Natural killer cell (primary cell): Measurements from ENCODE around the gene SLC4A1AP. TPM values are rescaled to one million over a fixed set of nuclear protein-coding genes. Genes with fewer than 3 reads are reported as not detected.

Source experiments
- ATAC-seq, 3 donors: fragments of 150-1000 bp in 2 of 3; fragments of 200-7000 bp in 1 of 3; cut with Tn5 transposase; 1 replicate in 1 of 3; 2 replicates in 2 of 3; pipeline ENCODE4 v1.10.0; 2021; ENCODE audit warnings: mild to moderate bottlenecking in 2 of 3, moderate library complexity in 2 of 3
- DNase-seq, 2 donors: peaks; one replicate each; pipeline versions ENCODE4 v3.0.0 to v3.0.0-alpha.2; 2013 to 2021; ENCODE audit warnings: mixed read lengths in 1 of 2
- H3K27ac ChIP-seq: one replicate; pipeline ENCODE4 v1.5.1; 2013; ENCODE audit warnings: mild to moderate bottlenecking, low read length
- H3K27me3 ChIP-seq: one replicate; pipeline ENCODE4 v1.6.1; 2013; ENCODE audit warnings: low read length; ENCODE audit not compliant: control insufficient read depth, insufficient read depth
- H3K36me3 ChIP-seq: one replicate; pipeline ENCODE4 v1.6.1; 2013; ENCODE audit warnings: low read length; ENCODE audit not compliant: control insufficient read depth, insufficient read depth
- H3K4me1 ChIP-seq: one replicate; pipeline ENCODE4 v1.6.1; 2013; ENCODE audit warnings: low read length; ENCODE audit not compliant: control insufficient read depth, insufficient read depth
- H3K4me3 ChIP-seq: one replicate; pipeline ENCODE4 v1.5.1; 2013; ENCODE audit warnings: low read length
- H3K9me3 ChIP-seq: one replicate; pipeline ENCODE4 v1.6.1; 2013; ENCODE audit warnings: low read length; ENCODE audit not compliant: control insufficient read depth, insufficient read depth
- H3K27ac Mint-ChIP-seq, 2 donors: one replicate each; pipeline ENCODE4 v1.8.0; 2022; ENCODE audit warnings: mild to moderate bottlenecking in 2 of 2, mixed read lengths in 2 of 2, moderate library complexity in 1 of 2
- H3K27me3 Mint-ChIP-seq, 2 donors: one replicate each; pipeline ENCODE4 v1.8.0; 2022; ENCODE audit warnings: low read depth in 2 of 2, mixed read lengths in 2 of 2
- H3K36me3 Mint-ChIP-seq: one replicate; pipeline ENCODE4 v1.8.0; 2022; ENCODE audit warnings: mixed read lengths
- H3K4me1 Mint-ChIP-seq, 2 donors: one replicate each; pipeline ENCODE4 v1.8.0; 2022; ENCODE audit warnings: mixed read lengths in 2 of 2
- H3K4me3 Mint-ChIP-seq: one replicate; pipeline ENCODE4 v1.8.0; 2022; ENCODE audit warnings: mild to moderate bottlenecking, moderate library complexity, mixed read lengths
- H3K9me3 Mint-ChIP-seq, 2 donors: one replicate each; pipeline ENCODE4 v1.8.0; 2022; ENCODE audit warnings: mixed read lengths in 2 of 2
- WGBS: methylation state at CpG from one replicate; pipeline ENCODE4 v1.1.7; 2013; ENCODE audit warnings: missing lambda C conversion rate; ENCODE audit not compliant: insufficient coverage; 5-methylcytosine and 5-hydroxymethylcytosine counted together
- intact Hi-C: fragments of 100-400 bp; cut with micrococcal nuclease; formaldehyde crosslinking; loops from one replicate; pipeline ENCODE4 v1.14.2; 2022
- total RNA-seq, 4 donors: library from RNA; stranded (reverse); fragments of 120-200 nt in 1 of 4; gene quantifications; one replicate each; pipeline versions ENCODE4 v1.2.3 to v1.2.4, GENCODE V29; 2013 to 2022
- TF ChIP-seq, protein P1 (sequence below): fragments of 200-600 bp; IDR thresholded peaks from one replicate; pipeline ENCODE4 v1.8.0; 2022; ENCODE audit warnings: antibody characterized with exemption

SLC4A1AP gene
- total RNA-seq, 3 donors from 2014 or later (not counting 1 experiment from before 2014, with no cell fraction given), result 22.0 to 26.0 (median 24.8) TPM

DNA sequence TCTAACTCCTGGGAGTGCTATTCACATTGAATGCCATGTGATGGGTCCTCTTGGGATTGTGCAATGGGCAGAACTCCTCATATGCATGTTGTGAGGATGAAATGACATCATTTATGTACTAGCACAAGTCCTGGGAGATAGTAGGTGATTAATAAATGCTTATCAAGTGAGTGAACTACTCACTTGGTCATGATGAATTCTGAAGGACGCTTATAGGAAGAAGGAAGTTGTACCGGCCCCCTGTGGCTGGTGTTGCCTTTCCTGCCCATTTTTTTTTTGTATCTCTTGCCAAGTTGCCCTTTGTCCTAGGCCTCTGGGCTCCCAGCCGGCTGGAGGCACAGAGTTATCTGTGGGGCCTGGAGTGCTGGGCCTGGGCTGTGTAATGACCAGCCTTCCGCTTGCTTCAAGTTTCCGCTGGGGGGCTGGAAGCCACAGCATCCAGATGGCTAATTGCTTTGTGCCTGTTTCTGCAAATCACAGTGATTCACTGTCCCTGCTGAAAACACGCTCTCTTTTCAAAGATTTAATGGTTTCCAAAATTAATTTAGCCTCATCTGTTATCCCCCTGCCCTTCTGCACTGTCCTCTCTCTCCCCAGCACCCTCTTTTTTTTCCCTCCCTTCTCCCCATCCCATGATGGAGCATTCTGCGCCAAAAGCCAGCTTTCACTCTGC is 74.1 kb downstream of the SLC4A1AP start:
- intact Hi-C loops, result no loop called here
- peaks cover 12% of the 10 kb centered on the region for H3K4me1 ChIP-seq
- H3K27me3 Mint-ChIP-seq, result peaks cover 0 to 7% of the 10 kb centered on the region in 2 donors
- H3K9me3 Mint-ChIP-seq, result no peaks in the 10 kb centered on the region
- H3K27me3 ChIP-seq, result no peaks in the 10 kb centered on the region
- peaks cover 5 to 8% of the 10 kb centered on the region in 2 donors for H3K4me1 Mint-ChIP-seq
- DNase-seq (no peak), ATAC-seq (no peak)
- WGBS, result 68% methylated on average over 7 of the region's 7 CpGs
- H3K4me3 Mint-ChIP-seq, result no peak overlapping the region
- no peak overlapping the region for H3K4me3 ChIP-seq
- no peak overlapping the region for H3K27ac Mint-ChIP-seq
- no peaks in the 10 kb centered on the region for H3K9me3 ChIP-seq
- TF ChIP-seq, protein P1, sequence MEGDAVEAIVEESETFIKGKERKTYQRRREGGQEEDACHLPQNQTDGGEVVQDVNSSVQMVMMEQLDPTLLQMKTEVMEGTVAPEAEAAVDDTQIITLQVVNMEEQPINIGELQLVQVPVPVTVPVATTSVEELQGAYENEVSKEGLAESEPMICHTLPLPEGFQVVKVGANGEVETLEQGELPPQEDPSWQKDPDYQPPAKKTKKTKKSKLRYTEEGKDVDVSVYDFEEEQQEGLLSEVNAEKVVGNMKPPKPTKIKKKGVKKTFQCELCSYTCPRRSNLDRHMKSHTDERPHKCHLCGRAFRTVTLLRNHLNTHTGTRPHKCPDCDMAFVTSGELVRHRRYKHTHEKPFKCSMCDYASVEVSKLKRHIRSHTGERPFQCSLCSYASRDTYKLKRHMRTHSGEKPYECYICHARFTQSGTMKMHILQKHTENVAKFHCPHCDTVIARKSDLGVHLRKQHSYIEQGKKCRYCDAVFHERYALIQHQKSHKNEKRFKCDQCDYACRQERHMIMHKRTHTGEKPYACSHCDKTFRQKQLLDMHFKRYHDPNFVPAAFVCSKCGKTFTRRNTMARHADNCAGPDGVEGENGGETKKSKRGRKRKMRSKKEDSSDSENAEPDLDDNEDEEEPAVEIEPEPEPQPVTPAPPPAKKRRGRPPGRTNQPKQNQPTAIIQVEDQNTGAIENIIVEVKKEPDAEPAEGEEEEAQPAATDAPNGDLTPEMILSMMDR, result no peak
- H3K36me3 Mint-ChIP-seq, result no peaks in the 10 kb centered on the region
- H3K36me3 ChIP-seq, result no peaks in the 10 kb centered on the region
- H3K27ac ChIP-seq, result no peak overlapping the region

DNA sequence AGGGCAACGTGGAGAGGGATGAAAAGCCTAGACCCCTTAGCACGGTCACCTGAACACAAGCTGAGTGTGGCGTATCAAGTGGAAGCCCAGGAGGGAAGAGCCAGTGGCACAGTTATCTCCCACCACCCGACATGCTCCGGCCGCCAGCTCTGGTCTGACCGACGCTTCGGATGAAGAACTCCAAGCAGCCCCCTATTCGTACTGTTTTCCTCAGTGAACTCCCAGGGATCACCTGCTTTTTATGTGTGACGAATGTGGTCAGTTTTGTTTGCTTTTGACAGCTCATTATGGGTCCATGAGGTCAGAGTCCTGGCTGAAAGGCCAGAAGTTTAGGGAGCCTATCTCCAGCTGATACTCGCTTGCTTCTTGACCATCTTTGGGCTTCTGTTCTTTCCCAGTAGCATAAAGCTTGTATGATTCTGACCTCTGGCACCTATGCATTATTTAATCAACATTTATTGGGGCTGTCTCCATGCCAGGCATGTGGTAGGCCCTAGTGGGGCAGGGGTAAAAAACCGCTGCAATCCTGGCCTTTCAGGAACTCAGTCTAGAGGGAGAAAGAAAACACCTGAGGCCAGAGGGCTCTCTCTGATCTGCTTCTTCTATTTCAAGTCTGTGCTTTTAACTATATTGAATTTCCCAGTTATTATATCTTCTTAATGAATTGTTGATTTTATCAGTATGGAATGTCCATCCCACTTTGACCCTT is 74.8 kb downstream of the SLC4A1AP start:
- H3K4me1 Mint-ChIP-seq, result peaks cover 5 to 8% of the 10 kb centered on the region in 2 donors
- 94% methylated on average over 13 of the region's 13 CpGs for WGBS
- Histone ChIP-seq H3K4me3 (no peak overlapping the region), H3K27ac (no peak overlapping the region), H3K27me3 (no peaks in the 10 kb centered on the region), H3K4me1 (peaks cover 12% of the 10 kb centered on the region), H3K36me3 (no peaks in the 10 kb centered on the region), H3K9me3 (no peaks in the 10 kb centered on the region)
- H3K4me3 Mint-ChIP-seq, result no peak overlapping the region
- H3K9me3 Mint-ChIP-seq, result no peaks in the 10 kb centered on the region
- ATAC-seq (no peak), DNase-seq (no peak)
- TF ChIP-seq, protein P1, result no peak
- no peak overlapping the region for H3K27ac Mint-ChIP-seq
- intact Hi-C loops, result no loop called here
- H3K36me3 Mint-ChIP-seq, result no peaks in the 10 kb centered on the region
- H3K27me3 Mint-ChIP-seq, result peaks cover 0 to 7% of the 10 kb centered on the region in 2 donors

DNA sequence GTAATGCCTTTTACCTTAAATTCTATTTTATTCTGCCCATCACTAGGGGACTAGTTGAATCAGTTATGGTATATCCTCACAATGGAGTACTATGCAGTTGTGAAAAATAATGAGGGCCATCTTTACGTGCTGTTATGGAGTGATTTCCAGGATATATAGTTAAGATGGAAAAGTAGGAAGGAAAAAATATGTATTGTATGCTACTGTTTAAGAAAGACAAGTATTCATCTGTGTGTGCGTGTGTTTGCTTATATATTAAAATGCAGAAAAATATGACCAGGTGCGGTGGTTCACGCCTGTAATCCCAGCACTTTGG is 75.3 kb downstream of the SLC4A1AP start:
- Mint-ChIP-seq H3K4me1 (peaks cover 5 to 8% of the 10 kb centered on the region in 2 donors), H3K27me3 (peaks cover 0 to 7% of the 10 kb centered on the region in 2 donors), H3K4me3 (no peak overlapping the region), H3K9me3 (no peaks in the 10 kb centered on the region), H3K36me3 (no peaks in the 10 kb centered on the region), H3K27ac (no peak overlapping the region)
- intact Hi-C loops, result no loop called here
- TF ChIP-seq, protein P1, result no peak
- DNase-seq (no peak), ATAC-seq (no peak)
- H3K4me3 ChIP-seq, result no peak overlapping the region
- no peak overlapping the region for H3K27ac ChIP-seq
- H3K27me3 ChIP-seq, result no peaks in the 10 kb centered on the region
- WGBS, result 95% methylated on average over 4 of the region's 4 CpGs
- H3K36me3 ChIP-seq, result no peaks in the 10 kb centered on the region
- no peaks in the 10 kb centered on the region for H3K9me3 ChIP-seq
- peaks cover 12% of the 10 kb centered on the region for H3K4me1 ChIP-seq
